ENCODE data around the gene SH3RF3.

- TF ChIP-seq FOXM1 (IDR thresholded peaks at IDR 0.05; ENCODE audit: low read depth, low read length) (no peak), JUND (IDR thresholded peaks at IDR 0.05; ENCODE audit: low read depth, low read length) (no peak), CHD4 (IDR thresholded peaks at IDR 0.05) (no peak), CTCF (IDR thresholded peaks at IDR 0.05 in 2 of 3, conservative IDR thresholded peaks at IDR 0.05 in 1 of 3; ENCODE audit: control insufficient read depth in 2 of 3, extremely low read depth in 1 of 3, insufficient read depth in 1 of 3, low read depth in 3 of 3, low read length in 3 of 3) (no peak), PML (IDR thresholded peaks at IDR 0.05; ENCODE audit: low read length) (no peak)
Measured at GRCh38 chr2:109497911-109498870, 369.2 kb downstream of the SH3RF3 start.

Data from GM12878 (cell line).